Sciatic nerve (tissue), 2 donors: ENCODE measurements around the gene SRP72. TPM values are rescaled to one million over a fixed set of nuclear protein-coding genes. Genes with fewer than 3 reads are reported as not detected.
A peak's percentile ranks its signal among the peaks of the same experiment; 100 is the strongest.
"Not testable (repeated sequence)": the region's sequence is repeated elsewhere in the genome, so short reads cannot be mapped to it uniquely, and the experiment has no call there.

Source experiments
- ATAC-seq: fragments of 200-7000 bp; cut with Tn5 transposase; one replicate; pipeline ENCODE4 v1.9.1; 2020; ENCODE audit warnings: mild to moderate bottlenecking, moderate library complexity
- DNase-seq: peaks from one replicate; pipeline ENCODE4 v3.0.0-alpha.2; 2020; ENCODE audit warnings: low spot score
- intact Hi-C: fragments of 100-400 bp; cut with DNase I; formaldehyde crosslinking; loops from one replicate; pipeline ENCODE4 v1.14.2; 2022
- total RNA-seq: library from RNA; stranded (reverse); fragmentation: NEBNext Ultra II Directional; extraction: Animal tissue kit (Norgen Biotek cat#: 25700); gene quantifications from one replicate; pipeline ENCODE4 v1.2.1, GENCODE V29; 2021
- donor health status: DM: no; HTN: no; CAD: no.
- donor health status: DM: no; HTN: no; CAD: no.

SRP72 gene
- total RNA-seq, 1 donor from 2014 or later = 89.9 TPM

DNA sequence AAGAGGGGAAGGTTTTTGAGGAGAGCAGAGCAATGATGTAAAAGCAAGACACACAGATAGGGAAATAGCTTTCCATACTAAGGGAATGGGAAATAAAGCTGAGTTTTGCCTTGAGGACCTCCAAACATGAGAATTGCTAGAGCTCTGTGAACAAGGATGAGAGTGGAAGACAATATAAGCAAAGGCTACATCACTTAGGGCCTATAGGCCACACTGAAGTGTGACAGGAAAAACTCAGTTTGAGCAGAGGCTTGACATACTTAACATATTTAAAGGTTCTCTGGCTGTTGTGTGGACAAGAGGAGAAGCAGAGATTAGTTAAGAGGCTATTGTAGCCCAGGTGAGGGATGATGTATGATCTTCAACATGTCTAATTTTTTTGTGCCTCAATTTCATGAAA is 5.3 kb upstream of the SRP72 start:
- intact Hi-C loops = no loop called here
- ATAC-seq (no peak), DNase-seq (no peak)

DNA sequence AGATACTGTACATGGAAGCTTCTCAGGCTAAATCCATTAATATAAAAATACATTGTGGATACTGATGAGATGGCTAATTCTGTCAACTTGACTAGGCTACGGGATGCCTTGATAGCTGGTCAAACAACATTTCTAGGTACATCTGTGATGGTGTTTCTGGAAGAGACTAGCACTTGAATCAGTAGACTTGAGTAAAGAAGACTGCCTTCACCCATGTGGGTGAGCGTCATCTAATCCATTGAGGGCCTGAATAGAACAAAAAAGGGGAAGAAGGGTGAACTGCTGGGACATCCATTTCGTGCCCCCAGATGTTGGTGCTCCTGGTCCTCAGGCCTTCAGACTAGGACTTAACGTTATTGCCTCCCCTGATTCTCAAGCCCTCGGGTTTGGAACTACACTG is 3.7 kb upstream of the SRP72 start:
- intact Hi-C loops = no loop called here
- DNase-seq = no peak
- ATAC-seq = no peak

- intact Hi-C loops = no loop called here
- DNase-seq (no peak), ATAC-seq (no peak)
Measured at GRCh38 chr4:56464581-56464980, 2.8 kb upstream of the SRP72 start.

GRCh38 chr4:56465599-56466295 is 1.7 kb upstream of the SRP72 start:
- DNase-seq (no peak), ATAC-seq (no peak)
- intact Hi-C loops = no loop called here

GRCh38 chr4:56466296-56466761 is 1.1 kb upstream of the SRP72 start:
- peak; percentile 5 for ATAC-seq
- intact Hi-C loops, DNase-seq: not testable (repeated sequence)

DNA sequence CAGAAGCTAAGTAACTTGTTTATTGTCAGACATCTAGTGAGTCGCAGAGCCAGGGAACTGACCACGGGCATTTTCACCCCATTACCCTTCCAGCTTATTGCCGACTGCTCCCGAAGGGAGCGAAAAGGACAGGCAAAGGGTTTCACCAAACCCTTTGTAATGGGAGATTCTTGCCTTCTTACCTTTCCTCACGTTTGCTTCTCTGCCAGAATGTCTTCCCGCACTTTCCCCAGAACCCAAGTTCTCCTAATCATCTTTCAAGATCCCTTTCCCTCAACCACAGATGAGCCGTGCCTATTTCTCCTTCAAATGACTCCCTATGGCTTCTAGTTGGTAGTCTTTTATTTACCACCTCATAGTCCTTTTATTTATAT is 520 bp upstream of the SRP72 start:
- intact Hi-C loops = no loop called here
- DNase-seq = no peak
- ATAC-seq = no peak

DNA sequence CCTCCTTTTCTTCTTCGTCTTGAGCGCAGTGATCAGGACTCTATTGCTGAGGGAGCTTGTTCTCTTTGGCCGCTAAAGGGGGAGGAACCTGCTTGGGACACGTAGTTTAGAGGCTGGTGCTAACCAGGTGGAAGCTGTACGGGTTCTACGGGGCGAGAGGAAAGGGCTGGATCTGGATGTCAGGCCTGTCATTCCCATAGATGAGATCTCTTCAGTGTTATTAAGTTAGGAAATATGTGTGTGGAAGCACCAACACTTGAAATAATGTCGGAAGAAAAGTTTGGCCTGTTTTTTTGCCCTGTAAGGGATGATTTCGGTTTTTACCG is 643 bp downstream of the SRP72 start:
- ATAC-seq (peak; percentile 27), DNase-seq (no peak)
- intact Hi-C loops = no loop called here

GRCh38 chr4:56469489-56470210 is 2.2 kb downstream of the SRP72 start:
- no peak for DNase-seq
- intact Hi-C loops = no loop called here
- ATAC-seq = no peak

DNA sequence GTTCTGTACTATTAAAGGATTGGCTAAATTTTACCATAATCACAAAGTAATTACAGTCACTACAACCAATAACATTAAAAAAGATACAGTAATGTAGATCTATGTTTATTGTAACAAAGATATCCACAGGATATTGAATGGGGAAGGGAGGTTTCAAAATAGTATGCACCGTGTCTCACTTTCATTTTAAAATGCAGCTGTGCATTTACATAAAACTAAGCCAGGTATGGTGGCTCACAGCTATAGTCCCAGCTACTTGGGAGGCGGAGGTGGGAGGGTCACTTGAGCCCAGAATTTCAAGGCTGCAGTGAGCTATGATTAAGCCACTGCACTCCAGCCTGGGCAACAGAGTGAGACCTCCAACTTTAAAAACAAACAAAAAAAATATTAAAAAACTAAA is 8.5 kb downstream of the SRP72 start:
- no peak for DNase-seq
- intact Hi-C loops = no loop called here
- ATAC-seq = no peak

DNA sequence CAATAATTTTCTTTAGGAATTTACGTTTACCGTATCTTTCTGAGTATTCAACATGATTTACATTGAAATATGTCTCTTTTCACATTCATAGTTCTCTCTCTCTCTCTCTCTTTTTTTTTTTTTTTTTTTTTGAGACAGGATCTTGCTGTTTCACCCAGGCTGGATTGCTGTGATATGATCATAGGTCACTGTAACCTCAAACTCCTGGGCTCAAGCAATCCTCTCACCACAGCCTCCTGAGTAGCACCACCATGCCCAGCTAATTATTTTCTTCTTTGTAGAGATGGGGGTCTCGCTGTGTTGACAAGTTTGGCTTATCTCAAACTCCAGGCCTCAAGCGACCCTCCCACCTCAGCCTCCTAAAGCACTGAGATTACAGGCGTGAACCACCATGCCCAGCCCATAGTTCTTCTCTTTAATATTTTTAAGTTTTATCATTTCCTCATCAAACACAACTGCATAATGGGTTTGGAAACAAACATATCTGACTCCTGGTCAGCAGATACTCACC is 9.8 kb downstream of the SRP72 start:
- no peak for DNase-seq
- no peak for ATAC-seq
- intact Hi-C loops = no loop called here

GRCh38 chr4:56480691-56481090 is 13.3 kb downstream of the SRP72 start:
- intact Hi-C loops = no loop called here
- no peak for DNase-seq
- ATAC-seq = no peak

GRCh38 chr4:56496241-56496640 is 28.8 kb downstream of the SRP72 start:
- DNase-seq = no peak
- no peak for ATAC-seq
- intact Hi-C loops = no loop called here

- intact Hi-C loops = no loop called here
- DNase-seq = peak; percentile 66
- peak; percentile 91 for ATAC-seq
Measured at GRCh38 chr4:56505269-56506130, 38.1 kb downstream of the SRP72 start, which contains the start of gene ARL9. Gene ARL9 (plus strand): TSS chr4:56505791. CDS start chr4:56505863, 72 bp downstream.

GRCh38 chr4:56511098-56511497 is 43.7 kb downstream of the SRP72 start:
- ATAC-seq (no peak), DNase-seq (no peak)
- intact Hi-C loops = no loop called here

- ATAC-seq = no peak
- intact Hi-C loops = no loop called here
- DNase-seq = no peak
Measured at GRCh38 chr4:56512166-56512565, 44.7 kb downstream of the SRP72 start.

GRCh38 chr4:56513517-56513916 is 46.1 kb downstream of the SRP72 start:
- ATAC-seq (no peak), DNase-seq (no peak)
- intact Hi-C loops = no loop called here

DNA sequence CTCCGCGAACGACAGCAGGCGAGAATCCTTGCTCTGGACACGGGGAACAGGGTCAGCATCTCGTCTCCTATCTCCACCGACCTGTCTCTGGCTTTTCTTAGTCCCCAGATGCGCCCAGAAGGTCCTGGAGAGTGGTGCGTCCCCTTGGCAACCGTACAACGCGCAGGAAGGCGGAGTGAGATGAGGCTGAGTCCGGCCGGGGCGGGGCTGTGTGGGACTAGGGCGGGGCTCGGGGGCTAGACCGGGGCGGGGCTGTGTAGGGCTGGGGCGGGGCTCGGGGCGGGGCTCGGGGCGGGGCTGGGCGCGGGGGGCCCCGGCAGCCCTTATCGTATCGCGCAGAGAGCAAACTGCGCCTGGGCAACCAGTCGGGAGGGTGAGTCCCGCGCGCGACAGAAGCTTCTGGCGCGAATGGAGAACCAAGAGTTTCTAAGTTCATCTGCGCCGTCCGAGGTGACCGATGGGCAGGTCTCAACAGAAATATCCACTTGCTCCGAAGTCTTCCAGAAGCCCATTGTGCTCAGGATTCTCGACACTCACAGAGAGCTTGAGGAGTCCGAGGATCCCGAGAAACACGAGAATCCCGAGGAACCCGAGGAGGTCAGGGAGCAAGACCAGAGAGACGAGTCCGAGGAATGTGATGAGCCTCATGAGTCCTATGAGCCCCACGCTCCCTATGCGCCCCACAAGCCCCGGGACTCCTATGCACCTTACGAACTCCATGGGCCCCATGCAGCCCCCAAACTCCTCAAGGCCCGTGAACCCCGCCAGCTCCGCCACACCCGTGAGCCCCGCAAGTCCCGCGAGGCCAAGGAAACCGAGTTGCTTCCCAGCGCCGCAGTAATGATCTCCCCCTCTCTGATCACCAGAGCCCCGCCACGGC is 63.1 kb downstream of the SRP72 start:
- intact Hi-C loops = no loop called here
- ATAC-seq (peak; percentile 98), DNase-seq (peak; percentile 92)

GRCh38 chr4:56531149-56531770 is 63.8 kb downstream of the SRP72 start:
- intact Hi-C loops = no loop called here
- no peak for DNase-seq
- no peak for ATAC-seq
